PC-3 (cell line): ENCODE results near the gene COASY. TPM values are rescaled to one million over a fixed set of nuclear protein-coding genes. Genes with fewer than 3 reads are reported as not detected.

Experiments used
- ATAC-seq: fragments of 200-7000 bp; cut with Tn5 transposase; 2 replicates; pipeline ENCODE4 v1.9.1; 2020; ENCODE audit warnings: mild to moderate bottlenecking, moderate library complexity
- BruUV-seq: library from RNA; stranded (reverse); fragments of 400-500 nt; replicated peaks from 2 replicates; lab custom pipeline; 2021; lab: Mats Ljungman, UMichigan
- CTCF ChIA-PET: fragments of 300-600 bp; sonication (Branson Sonifier 250); formaldehyde crosslinking; loops from one replicate; lab custom pipeline; 2022; ENCODE audit warnings: antibody characterized with exemption; lab: Charles Lee
- POLR2A ChIA-PET: fragments of 300-600 bp; sonication (Branson Sonifier 250); formaldehyde crosslinking; loops from one replicate; lab custom pipeline; 2022; ENCODE audit warnings: antibody characterized with exemption; ENCODE audit not compliant: unreplicated experiment; lab: Charles Lee
- DNase-seq: peaks from one replicate; pipeline ENCODE4 v3.0.0-alpha.2; 2015
- H2AFZ ChIP-seq: fragments of 300-600 bp; sonication (generic); 2 replicates; pipeline ENCODE4 v1.6.0; 2016; ENCODE audit warnings: antibody characterized with exemption, low read length
- H3F3A ChIP-seq: fragments of 300-600 bp; sonication (generic); one replicate; pipeline ENCODE4 v1.6.0; 2017; ENCODE audit warnings: antibody characterized with exemption, low read length, control low read depth, mild to moderate bottlenecking; ENCODE audit not compliant: unreplicated experiment
- H3K27ac ChIP-seq: fragments of 300-600 bp; sonication (generic); 2 replicates; pipeline ENCODE4 v1.5.1; 2016; ENCODE audit warnings: mild to moderate bottlenecking, low read length
- H3K27me3 ChIP-seq: fragments of 300-600 bp; sonication (generic); 2 replicates; pipeline ENCODE4 v1.6.1; 2016; ENCODE audit warnings: low read length, mixed read lengths
- H3K36me3 ChIP-seq: fragments of 300-600 bp; sonication (generic); 2 replicates; pipeline ENCODE4 v1.6.1; 2016; ENCODE audit warnings: low read depth, mixed run types, low read length, mixed read lengths
- H3K4me1 ChIP-seq: fragments of 300-600 bp; sonication (generic); 2 replicates; pipeline ENCODE4 v1.5.1; 2016; ENCODE audit warnings: low read length; ENCODE audit not compliant: insufficient read depth
- H3K4me2 ChIP-seq: fragments of 300-600 bp; sonication (generic); 2 replicates; pipeline ENCODE4 v1.6.0; 2016; ENCODE audit warnings: low read length
- H3K4me3 ChIP-seq: fragments of 300-600 bp; sonication (generic); 2 replicates; pipeline ENCODE4 v1.5.1; 2016; ENCODE audit warnings: mild to moderate bottlenecking, low read length, mixed read lengths
- H3K79me2 ChIP-seq: fragments of 300-600 bp; sonication (generic); 2 replicates; pipeline ENCODE4 v1.6.1; 2017; ENCODE audit warnings: low read length, mixed read lengths
- H3K9ac ChIP-seq: fragments of 300-600 bp; sonication (generic); 2 replicates; pipeline ENCODE4 v1.6.0; 2016; ENCODE audit warnings: mild to moderate bottlenecking, low read length
- H3K9me2 ChIP-seq: fragments of 300-600 bp; sonication (generic); replicated peaks from 2 replicates; pipeline ENCODE4 v1.6.1; 2016; ENCODE audit warnings: mixed run types, low read length, mixed read lengths
- H3K9me3 ChIP-seq: fragments of 300-600 bp; sonication (generic); 2 replicates; pipeline ENCODE4 v1.6.1; 2016; ENCODE audit warnings: low read length, mixed read lengths
- H4K20me1 ChIP-seq: fragments of 300-600 bp; sonication (generic); 2 replicates; pipeline ENCODE4 v1.6.1; 2016; ENCODE audit warnings: low read length, mixed read lengths
- EZH2 ChIP-seq: fragments of 300-600 bp; sonication (generic); IDR thresholded peaks from one replicate; pipeline ENCODE4 v1.6.1; 2017; ENCODE audit warnings: antibody characterized with exemption, mild to moderate bottlenecking, low read length; ENCODE audit not compliant: unreplicated experiment
- EZH2phosphoT487 ChIP-seq: fragments of 300-600 bp; sonication (generic); IDR thresholded peaks from 2 replicates; pipeline ENCODE4 v1.6.1; 2018; ENCODE audit warnings: mild to moderate bottlenecking, antibody characterized with exemption, low read length, borderline replicate concordance
- intact Hi-C: fragments of 100-400 bp; cut with micrococcal nuclease; formaldehyde crosslinking; loops from 2 replicates; pipeline ENCODE4 v1.9.0; 2023
- total RNA-seq: library from RNA; depleted of rRNA; stranded (reverse); fragments of >200 nt; gene quantifications from 2 replicates; pipeline ENCODE4 v1.2.3, GENCODE V29; 2014
- TF ChIP-seq, protein P1 (sequence below): fragments of 300-600 bp; sonication (generic); conservative IDR thresholded peaks from 2 replicates; pipeline ENCODE4 v1.5.1; 2017; ENCODE audit warnings: antibody characterized with exemption, low read depth, mild to moderate bottlenecking, low read length

COASY gene
- total RNA-seq, 1 experiment from 2014 or later, result 33.3 TPM

DNA sequence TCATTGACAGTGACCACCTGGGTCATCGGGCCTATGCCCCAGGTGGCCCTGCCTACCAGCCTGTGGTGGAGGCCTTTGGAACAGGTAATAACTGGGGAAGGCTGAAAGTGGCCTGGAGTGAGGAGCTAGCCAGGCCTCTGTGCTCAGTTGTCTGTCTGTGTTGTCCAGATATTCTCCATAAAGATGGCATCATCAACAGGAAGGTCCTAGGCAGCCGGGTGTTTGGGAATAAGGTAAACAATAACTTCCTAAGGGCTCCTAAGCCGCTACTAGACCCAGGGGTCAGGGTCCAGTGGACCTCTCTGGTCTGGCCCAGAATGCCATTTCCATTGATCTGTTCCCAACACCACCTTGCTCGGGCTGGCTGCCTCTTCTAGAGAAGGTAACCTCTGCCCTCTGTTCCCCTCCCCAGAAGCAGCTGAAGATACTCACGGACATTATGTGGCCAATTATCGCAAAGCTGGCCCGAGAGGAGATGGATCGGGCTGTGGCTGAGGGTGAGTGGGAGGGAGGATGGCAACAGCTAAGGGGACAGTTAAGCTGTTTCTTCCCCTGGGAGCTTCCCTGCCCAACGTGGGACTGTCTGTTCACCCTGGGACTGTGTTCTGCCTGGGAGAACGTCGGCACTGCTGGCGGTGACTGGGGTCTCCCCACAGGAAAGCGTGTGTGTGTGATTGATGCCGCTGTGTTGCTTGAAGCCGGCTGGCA lies 3.0 kb downstream of the COASY start:
- Histone ChIP-seq H3K4me1 (peaks cover 25% of the 10 kb centered on the region), H3K9ac (no peak overlapping the region), H3K4me3 (no peak overlapping the region), H3K9me2 (no peaks in the 10 kb centered on the region), H3F3A (no peaks in the 10 kb centered on the region), H3K79me2 (peaks cover 55% of the 10 kb centered on the region), H3K4me2 (no peak overlapping the region), H3K27ac (no peak overlapping the region), H3K9me3 (no peaks in the 10 kb centered on the region), H3K36me3 (peaks cover 13% of the 10 kb centered on the region; the same call in 1 of the 2 replicates), H4K20me1 (no peaks in the 10 kb centered on the region), H2AFZ (no peak overlapping the region), H3K27me3 (no peaks in the 10 kb centered on the region)
- no peak for TF ChIP-seq EZH2phosphoT487
- no peak for TF ChIP-seq EZH2
- TF ChIP-seq, protein P1, sequence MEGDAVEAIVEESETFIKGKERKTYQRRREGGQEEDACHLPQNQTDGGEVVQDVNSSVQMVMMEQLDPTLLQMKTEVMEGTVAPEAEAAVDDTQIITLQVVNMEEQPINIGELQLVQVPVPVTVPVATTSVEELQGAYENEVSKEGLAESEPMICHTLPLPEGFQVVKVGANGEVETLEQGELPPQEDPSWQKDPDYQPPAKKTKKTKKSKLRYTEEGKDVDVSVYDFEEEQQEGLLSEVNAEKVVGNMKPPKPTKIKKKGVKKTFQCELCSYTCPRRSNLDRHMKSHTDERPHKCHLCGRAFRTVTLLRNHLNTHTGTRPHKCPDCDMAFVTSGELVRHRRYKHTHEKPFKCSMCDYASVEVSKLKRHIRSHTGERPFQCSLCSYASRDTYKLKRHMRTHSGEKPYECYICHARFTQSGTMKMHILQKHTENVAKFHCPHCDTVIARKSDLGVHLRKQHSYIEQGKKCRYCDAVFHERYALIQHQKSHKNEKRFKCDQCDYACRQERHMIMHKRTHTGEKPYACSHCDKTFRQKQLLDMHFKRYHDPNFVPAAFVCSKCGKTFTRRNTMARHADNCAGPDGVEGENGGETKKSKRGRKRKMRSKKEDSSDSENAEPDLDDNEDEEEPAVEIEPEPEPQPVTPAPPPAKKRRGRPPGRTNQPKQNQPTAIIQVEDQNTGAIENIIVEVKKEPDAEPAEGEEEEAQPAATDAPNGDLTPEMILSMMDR, result no peak
- intact Hi-C loops, result no loop called here
- ChIA-PET CTCF (no interaction called here), POLR2A (interaction anchor here (0.6 kb wide), 1 partner anchor 549 kb away, joined by 3 read pairs; no protein-coding TSS in a partner anchor)
- no peak for ATAC-seq
- no peak for DNase-seq
- BruUV-seq, result no TSS peak

DNA sequence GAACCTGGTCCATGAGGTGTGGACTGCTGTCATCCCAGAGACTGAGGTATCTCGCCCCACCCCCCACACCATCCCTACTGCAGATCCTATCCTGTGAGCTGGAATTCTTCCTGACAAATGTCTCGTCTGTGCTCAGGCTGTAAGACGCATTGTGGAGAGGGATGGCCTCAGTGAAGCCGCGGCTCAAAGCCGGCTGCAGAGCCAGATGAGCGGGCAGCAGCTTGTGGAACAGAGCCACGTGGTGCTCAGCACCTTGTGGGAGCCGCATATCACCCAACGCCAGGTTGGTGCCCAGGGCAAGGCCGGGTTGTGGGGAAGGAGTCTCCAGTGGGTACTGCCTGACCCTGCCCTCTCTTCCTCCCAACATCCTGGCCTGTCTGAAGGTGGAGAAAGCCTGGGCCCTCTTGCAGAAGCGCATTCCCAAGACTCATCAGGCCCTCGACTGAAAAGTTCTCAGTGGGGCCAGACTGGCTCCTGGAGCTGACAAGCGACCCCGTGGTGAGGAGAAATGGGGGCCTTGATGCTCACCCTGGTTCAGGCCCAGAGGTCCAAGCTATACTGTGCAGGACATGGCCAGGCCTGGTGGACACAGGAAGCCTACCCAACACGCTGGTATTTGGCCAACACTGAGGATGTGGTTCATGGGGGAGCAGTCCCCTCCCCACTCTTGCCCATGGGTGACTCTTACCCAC lies 3.7 kb downstream of the COASY start:
- Histone ChIP-seq H3K36me3 (peaks cover 16% of the 10 kb centered on the region; the same call in 1 of the 2 replicates), H3K27ac (no peak overlapping the region), H3K4me1 (peaks cover 25% of the 10 kb centered on the region), H3K9me3 (no peaks in the 10 kb centered on the region), H3F3A (no peaks in the 10 kb centered on the region), H3K4me3 (no peak overlapping the region), H3K4me2 (no peak overlapping the region), H3K9me2 (no peaks in the 10 kb centered on the region), H3K79me2 (peaks cover 55% of the 10 kb centered on the region), H4K20me1 (no peaks in the 10 kb centered on the region), H3K27me3 (no peaks in the 10 kb centered on the region), H2AFZ (no peak overlapping the region), H3K9ac (no peak overlapping the region)
- no TSS peak for BruUV-seq
- intact Hi-C loops, result no loop called here
- CTCF ChIA-PET, result no interaction called here
- ATAC-seq, result no peak
- POLR2A ChIA-PET, result interaction anchor here (0.6 kb wide), 1 partner anchor 550 kb away, joined by 3 read pairs; no protein-coding TSS in a partner anchor
- TF ChIP-seq EZH2phosphoT487 (no peak), EZH2 (no peak)
- TF ChIP-seq, protein P1, result no peak
- no peak for DNase-seq
